Articular chondrocyte of knee joint (primary cell): ENCODE measurements around the gene LLCFC1. TPM values are rescaled to one million over a fixed set of nuclear protein-coding genes. Genes with fewer than 3 reads are reported as not detected.

Experiments
- total RNA-seq: library from RNA; depleted of rRNA; stranded (reverse); fragments of >200 nt; gene quantifications from 2 replicates; pipeline ENCODE4 v1.2.3, GENCODE V29; 2012

The LLCFC1 gene
- not detected in 2 replicates for total RNA-seq

GRCh38 chr7:142939226-142939910 lies at the start of gene LLCFC1:
LLCFC1 (plus strand) TSS chr7:142939484; CDS start chr7:142939622, 138 bp downstream.

GRCh38 chr7:142933624-142934023 lies 5.7 kb upstream of the LLCFC1 start, which contains the start of gene TRPV5:
TRPV5 (minus strand) TSS chr7:142933746; CDS start chr7:142933459, 287 bp downstream.

GRCh38 chr7:142961973-142962926 lies 23.0 kb downstream of the LLCFC1 start, which contains the start of gene KEL:
KEL (minus strand) TSS chr7:142962363; CDS start chr7:142962206, 157 bp downstream.

Other genes with a start within 250 kb of the LLCFC1 start
- not detected in 2 replicates for gene PRSS1, start 190.0 kb upstream of the LLCFC1 start, total RNA-seq
- gene PRSS2, start 168.5 kb upstream of the LLCFC1 start, total RNA-seq = not detected in 2 replicates
- 0.32 and 0.91 TPM in 2 replicates for gene EPHB6, start 84.4 kb upstream of the LLCFC1 start, total RNA-seq
- not detected in 2 replicates for gene TRPV6, start 53.7 kb upstream of the LLCFC1 start, total RNA-seq
- not detected in 2 replicates for gene TRPV5, start 5.7 kb upstream of the LLCFC1 start, total RNA-seq
- gene KEL, start 22.9 kb downstream of the LLCFC1 start, total RNA-seq = not detected in 2 replicates
- 0.22 TPM in 1 of 2 replicates, not detected in the other for gene OR9A2, start 87.6 kb downstream of the LLCFC1 start, total RNA-seq
- gene OR6V1, start 112.9 kb downstream of the LLCFC1 start, total RNA-seq = not detected in 2 replicates
- not detected in 2 replicates for gene PIP, start 192.6 kb downstream of the LLCFC1 start, total RNA-seq
- not detected in 2 replicates for gene TAS2R39, start 243.9 kb downstream of the LLCFC1 start, total RNA-seq